LHCN-M2 (cell line): ENCODE results near the gene PIEZO2. TPM values are rescaled to one million over a fixed set of nuclear protein-coding genes. Genes with fewer than 3 reads are reported as not detected.
"Not testable (repeated sequence)": the region's sequence is repeated elsewhere in the genome, so short reads cannot be mapped to it uniquely, and the experiment has no call there.

ENCODE experiments used
- DNase-seq: peaks from one replicate; pipeline ENCODE4 v3.0.0-alpha.2; 2012; ENCODE audit warnings: low read depth
- total RNA-seq: library from RNA; depleted of rRNA; stranded (reverse); fragments of >200 nt; gene quantifications from 2 replicates; pipeline ENCODE4 v1.2.3, GENCODE V29; 2014

PIEZO2 gene
- total RNA-seq, 1 experiment from 2014 or later: 10.4 TPM

GRCh38 chr18:10979411-10979810 is 170.0 kb downstream of the PIEZO2 start:
- no peak for DNase-seq

- no peak for DNase-seq
Observed at GRCh38 chr18:10977042-10977441, 172.3 kb downstream of the PIEZO2 start.

- DNase-seq: peak; percentile 54
Observed at GRCh38 chr18:10973567-10974203, 175.7 kb downstream of the PIEZO2 start.

GRCh38 chr18:10971717-10972116 is 177.7 kb downstream of the PIEZO2 start:
- no peak for DNase-seq

GRCh38 chr18:10965119-10965518 is 184.2 kb downstream of the PIEZO2 start:
- peak; percentile 53 for DNase-seq

- DNase-seq: no peak
Observed at GRCh38 chr18:10953672-10954071, 195.7 kb downstream of the PIEZO2 start.

- DNase-seq: no peak
Observed at GRCh38 chr18:10951631-10952544, 197.5 kb downstream of the PIEZO2 start.

- no peak for DNase-seq
Observed at GRCh38 chr18:10950876-10951630, 198.3 kb downstream of the PIEZO2 start.

GRCh38 chr18:10950080-10950875 is 199.1 kb downstream of the PIEZO2 start:
- DNase-seq: no peak

- no peak for DNase-seq
Observed at GRCh38 chr18:10949655-10950054, 199.7 kb downstream of the PIEZO2 start.

- DNase-seq: no peak
Observed at GRCh38 chr18:10948421-10948820, 200.9 kb downstream of the PIEZO2 start.

- DNase-seq: no peak
Observed at GRCh38 chr18:10946058-10946457, 203.3 kb downstream of the PIEZO2 start.

- no peak for DNase-seq
Observed at GRCh38 chr18:10942998-10943397, 206.4 kb downstream of the PIEZO2 start.

- DNase-seq: no peak
Observed at GRCh38 chr18:10939822-10940221, 209.5 kb downstream of the PIEZO2 start.

- DNase-seq: no peak
Observed at GRCh38 chr18:10937743-10938640, 211.4 kb downstream of the PIEZO2 start.

- DNase-seq: no peak
Observed at GRCh38 chr18:10936176-10937053, 213.0 kb downstream of the PIEZO2 start.

- no peak for DNase-seq
Observed at GRCh38 chr18:10935588-10935987, 213.8 kb downstream of the PIEZO2 start.

- DNase-seq: not testable (repeated sequence)
Observed at GRCh38 chr18:10933648-10934047, 215.7 kb downstream of the PIEZO2 start.

GRCh38 chr18:10930076-10930475 is 219.3 kb downstream of the PIEZO2 start:
- no peak for DNase-seq
